Measurements from ENCODE around the gene DENND4A.

- TF ChIP-seq POLR2AphosphoS5 (IDR thresholded peaks at IDR 0.05; ENCODE audit: borderline replicate concordance, low read depth, low read length) (no peak), EZH2 (IDR thresholded peaks at IDR 0.05) (no peak), FOXP2 (optimal IDR thresholded peaks at IDR 0.05; ENCODE audit: control extremely low read depth, extremely low read length, insufficient read depth) (no peak)
Measured at GRCh38 chr15:65646486-65646885, 145.6 kb downstream of the DENND4A start.
